Astrocyte (in vitro differentiated cells and primary cell): ENCODE results near the gene SHISAL1.

Experiments
- CTCF ChIP-seq: IDR thresholded peaks from 2 replicates; pipeline ENCODE4 v1.5.1; 2011; ENCODE audit warnings: low read depth, mild to moderate bottlenecking, inconsistent platforms, low read length, moderate library complexity; ENCODE audit not compliant: insufficient read depth
- EZH2 ChIP-seq: IDR thresholded peaks from 2 replicates; pipeline ENCODE4 v1.6.1; 2012; ENCODE audit warnings: mild to moderate bottlenecking, low read length, inconsistent platforms; ENCODE audit not compliant: insufficient read depth

- TF ChIP-seq CTCF (no peak), EZH2 (no peak)
Measured at GRCh38 chr22:44274918-44275630, 37.7 kb downstream of the SHISAL1 start.
